Fibroblast of lung (primary cell): Measurements from ENCODE around the gene FGF1. TPM values are rescaled to one million over a fixed set of nuclear protein-coding genes. Genes with fewer than 3 reads are reported as not detected.
"Not testable (repeated sequence)": the region's sequence is repeated elsewhere in the genome, so short reads cannot be mapped to it uniquely, and the experiment has no call there.

Experiments used
- DNase-seq, 2 donors: peaks; one replicate each; pipeline versions ENCODE4 v3.0.0 to v3.0.0-alpha.2; 2010; ENCODE audit warnings: low read depth in 2 of 2
- H2AFZ ChIP-seq: 2 replicates; pipeline ENCODE4 v1.5.1; 2012; ENCODE audit warnings: low read length, control low read depth, inconsistent platforms
- H3K27ac ChIP-seq: 2 replicates; pipeline ENCODE4 v1.5.1; 2011; ENCODE audit warnings: low read length, control low read depth; ENCODE audit not compliant: insufficient read depth
- H3K27me3 ChIP-seq: 2 replicates; pipeline ENCODE4 v1.5.1; 2011; ENCODE audit warnings: mild to moderate bottlenecking, low read length; ENCODE audit not compliant: control insufficient read depth, insufficient read depth
- H3K36me3 ChIP-seq: 2 replicates; pipeline ENCODE4 v1.5.1; 2011; ENCODE audit warnings: low read length; ENCODE audit not compliant: control insufficient read depth, insufficient read depth
- H3K4me1 ChIP-seq: 2 replicates; pipeline ENCODE4 v1.5.1; 2011; ENCODE audit warnings: low read length; ENCODE audit not compliant: control insufficient read depth, insufficient read depth; ENCODE audit errors: extremely low read depth
- H3K4me2 ChIP-seq: 2 replicates; pipeline ENCODE4 v1.5.1; 2011; ENCODE audit warnings: low read length, control low read depth; ENCODE audit not compliant: insufficient read depth; ENCODE audit errors: extremely low read depth
- H3K4me3 ChIP-seq, 4 experiments: fragments of 200-600 bp in 1 of 4; sonication (generic) in 1 of 4; replicated peaks in 1 of 4; 2 replicates each; pipeline ENCODE4 v1.5.1; 2011 to 2016; ENCODE audit warnings: low read length in 4 of 4, low read depth in 3 of 4, mild to moderate bottlenecking in 3 of 4, control low read depth in 2 of 4, inconsistent platforms in 1 of 4, mixed read lengths in 1 of 4; ENCODE audit not compliant: insufficient read depth in 1 of 4; ENCODE audit errors: control extremely low read depth in 1 of 4
- H3K79me2 ChIP-seq: 2 replicates; pipeline ENCODE4 v1.5.1; 2012; ENCODE audit warnings: mild to moderate bottlenecking, low read length, inconsistent platforms; ENCODE audit not compliant: control insufficient read depth, insufficient read depth
- H3K9ac ChIP-seq: 2 replicates; pipeline ENCODE4 v1.5.1; 2011; ENCODE audit warnings: mild to moderate bottlenecking, low read length, control low read depth; ENCODE audit not compliant: insufficient read depth
- H3K9me3 ChIP-seq: 2 replicates; pipeline ENCODE4 v1.5.1; 2012; ENCODE audit warnings: low read depth, low read length; ENCODE audit not compliant: control insufficient read depth, insufficient read depth
- H4K20me1 ChIP-seq: 2 replicates; pipeline ENCODE4 v1.5.1; 2011; ENCODE audit warnings: low read length; ENCODE audit not compliant: control insufficient read depth, insufficient read depth; ENCODE audit errors: extremely low read depth
- EZH2 ChIP-seq: IDR thresholded peaks from 2 replicates; pipeline ENCODE4 v1.5.1; 2012; ENCODE audit warnings: low read length, control low read depth, mild to moderate bottlenecking; ENCODE audit errors: missing control alignments
- polyA plus RNA-seq, 2 donors: library from polyadenylated mRNA; depleted of rRNA in 1 of 2; stranded (reverse) in 1 of 2; unstranded in 1 of 2; fragments of >200 nt; gene quantifications; 2 replicates each; pipeline ENCODE4 v1.2.1, GENCODE V29; 2011 to 2012; ENCODE audit warnings: missing spikeins in 1 of 2
- total RNA-seq: library from RNA; depleted of rRNA; stranded (reverse); fragments of >200 nt; gene quantifications from 2 replicates; pipeline ENCODE4 v1.2.1, GENCODE V29; 2014
- TF ChIP-seq, protein P1 (sequence below), 2 donors: IDR thresholded peaks in 1 of 2; conservative IDR thresholded peaks in 1 of 2; 1 replicate in 1 of 2; 2 replicates in 1 of 2; pipeline ENCODE4 v1.5.1; 2011 to 2012; ENCODE audit warnings: low read length in 2 of 2, control low read depth in 1 of 2, inconsistent platforms in 1 of 2, low read depth in 1 of 2, mild to moderate bottlenecking in 1 of 2

Gene FGF1
- total and polyA plus RNA-seq, 2 donors (not counting 1 experiment from before 2014, with no cell fraction given) = 3.5 to 17.7 TPM

DNA sequence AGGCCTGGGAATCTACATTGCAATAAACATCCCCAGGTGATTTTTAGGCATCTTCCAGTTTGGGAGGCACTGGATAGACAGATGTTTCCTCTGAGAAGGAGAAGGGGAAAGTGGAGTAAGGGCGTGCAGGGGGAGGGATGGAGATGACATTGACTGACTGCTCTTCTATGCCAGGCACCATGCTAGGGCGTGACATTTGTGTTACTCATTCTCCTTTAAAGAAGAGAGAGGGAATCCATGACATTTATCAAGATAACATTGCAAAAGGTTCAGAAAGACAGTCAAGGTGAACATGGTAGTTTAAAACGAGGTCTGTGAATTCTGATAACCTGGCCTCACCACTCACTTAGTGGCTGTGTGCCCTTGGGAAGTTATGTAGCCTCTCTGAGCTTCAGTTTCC is 35.8 kb downstream of the FGF1 start:
- Histone ChIP-seq H3K4me2 (no peak overlapping the region), H3K4me1 (peaks cover 3% of the 10 kb centered on the region), H3K27me3 (no peaks in the 10 kb centered on the region), H3K4me3 (no peak overlapping the region), H2AFZ (no peak overlapping the region), H3K27ac (no peak overlapping the region), H3K9ac (no peak overlapping the region), H4K20me1 (no peaks in the 10 kb centered on the region), H3K9me3 (no peaks in the 10 kb centered on the region), H3K79me2 (no peaks in the 10 kb centered on the region), H3K36me3 (no peaks in the 10 kb centered on the region)
- no peak for DNase-seq
- no peak for TF ChIP-seq EZH2
- TF ChIP-seq, protein P1, sequence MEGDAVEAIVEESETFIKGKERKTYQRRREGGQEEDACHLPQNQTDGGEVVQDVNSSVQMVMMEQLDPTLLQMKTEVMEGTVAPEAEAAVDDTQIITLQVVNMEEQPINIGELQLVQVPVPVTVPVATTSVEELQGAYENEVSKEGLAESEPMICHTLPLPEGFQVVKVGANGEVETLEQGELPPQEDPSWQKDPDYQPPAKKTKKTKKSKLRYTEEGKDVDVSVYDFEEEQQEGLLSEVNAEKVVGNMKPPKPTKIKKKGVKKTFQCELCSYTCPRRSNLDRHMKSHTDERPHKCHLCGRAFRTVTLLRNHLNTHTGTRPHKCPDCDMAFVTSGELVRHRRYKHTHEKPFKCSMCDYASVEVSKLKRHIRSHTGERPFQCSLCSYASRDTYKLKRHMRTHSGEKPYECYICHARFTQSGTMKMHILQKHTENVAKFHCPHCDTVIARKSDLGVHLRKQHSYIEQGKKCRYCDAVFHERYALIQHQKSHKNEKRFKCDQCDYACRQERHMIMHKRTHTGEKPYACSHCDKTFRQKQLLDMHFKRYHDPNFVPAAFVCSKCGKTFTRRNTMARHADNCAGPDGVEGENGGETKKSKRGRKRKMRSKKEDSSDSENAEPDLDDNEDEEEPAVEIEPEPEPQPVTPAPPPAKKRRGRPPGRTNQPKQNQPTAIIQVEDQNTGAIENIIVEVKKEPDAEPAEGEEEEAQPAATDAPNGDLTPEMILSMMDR (conservative IDR thresholded peaks at IDR 0.05 in 1 of 2, IDR thresholded peaks at IDR 0.05 in 1 of 2; ENCODE audit: low read depth in 1 of 2, low read length in 2 of 2) = no peak

DNA sequence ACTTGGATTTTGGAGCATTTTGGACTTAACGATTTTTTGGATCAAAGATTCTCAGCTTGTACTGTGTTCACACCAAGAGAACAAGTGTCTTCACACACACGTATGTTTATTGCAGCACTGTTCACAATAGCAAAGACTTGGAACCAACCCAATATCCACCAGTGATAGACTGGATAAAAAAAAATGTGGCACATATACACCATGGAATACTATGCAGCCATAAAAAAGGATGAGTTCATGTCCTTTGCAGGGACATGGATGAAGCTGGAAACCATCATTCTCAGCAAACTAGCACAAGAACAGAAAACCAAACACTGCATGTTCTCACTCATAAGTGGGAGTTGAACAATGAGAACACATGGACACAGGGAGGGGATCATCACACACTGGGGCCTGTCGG is 37.8 kb downstream of the FGF1 start:
- H3K36me3 ChIP-seq, H3K9me3 ChIP-seq, DNase-seq, H3K27me3 ChIP-seq, H2AFZ ChIP-seq, H3K79me2 ChIP-seq, H3K9ac ChIP-seq, H4K20me1 ChIP-seq, H3K4me1 ChIP-seq, H3K4me2 ChIP-seq, H3K4me3 ChIP-seq, H3K27ac ChIP-seq: not testable (repeated sequence)

DNA sequence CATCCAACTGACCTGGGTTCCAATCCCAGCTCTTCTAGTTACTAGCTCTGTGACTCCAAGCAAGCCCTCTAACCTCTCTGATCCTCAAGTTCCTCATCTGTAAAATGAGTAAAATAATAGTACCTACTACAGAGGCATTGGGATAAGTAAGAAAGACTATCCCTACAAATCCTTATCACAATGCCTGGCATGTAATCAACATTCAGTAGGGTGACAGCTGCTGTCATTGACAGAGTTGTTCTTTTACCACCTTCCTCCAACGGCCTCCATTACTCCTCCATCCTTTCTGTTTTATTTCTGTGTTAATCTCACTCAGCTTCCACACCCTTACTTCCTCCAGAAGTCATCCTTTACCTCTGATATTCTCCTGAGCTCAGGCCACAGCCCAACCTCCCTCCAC is 40.4 kb downstream of the FGF1 start:
- DNase-seq = no peak
- H2AFZ ChIP-seq = peak overlapping the region; percentile 68
- no peaks in the 10 kb centered on the region for H3K9me3 ChIP-seq
- no peak for TF ChIP-seq EZH2
- TF ChIP-seq, protein P1 (conservative IDR thresholded peaks at IDR 0.05 in 1 of 2, IDR thresholded peaks at IDR 0.05 in 1 of 2; ENCODE audit: low read depth in 1 of 2, low read length in 2 of 2) = no peak
- no peak overlapping the region for H3K4me3 ChIP-seq
- H3K79me2 ChIP-seq = no peaks in the 10 kb centered on the region
- H3K36me3 ChIP-seq = no peaks in the 10 kb centered on the region
- no peaks in the 10 kb centered on the region for H4K20me1 ChIP-seq
- H3K4me1 ChIP-seq = peaks cover 16% of the 10 kb centered on the region
- peak overlapping the region; percentile 9 for H3K9ac ChIP-seq
- H3K4me2 ChIP-seq = peak overlapping the region; percentile 13
- peak overlapping the region; percentile 66 for H3K27ac ChIP-seq
- H3K27me3 ChIP-seq = no peaks in the 10 kb centered on the region
